Sigmoid colon (tissue), 4 donors: ENCODE data around the gene LIMS2.

ENCODE experiments used
- EP300 ChIP-seq, 4 donors: sonication (generic); formaldehyde crosslinking; IDR thresholded peaks; one replicate each; pipeline ENCODE4 v1.6.1; 2017; ENCODE audit warnings: antibody characterized with exemption in 4 of 4
- POLR2A ChIP-seq, 2 donors: fragments of 450-650 bp; IDR thresholded peaks; one replicate each; pipeline ENCODE4 v1.6.1; 2016; ENCODE audit warnings: antibody characterized with exemption in 2 of 2, mild to moderate bottlenecking in 2 of 2, moderate library complexity in 2 of 2
- POLR2AphosphoS5 ChIP-seq, 4 donors: sonication (generic); formaldehyde crosslinking; IDR thresholded peaks; one replicate each; pipeline ENCODE4 v1.6.1; 2017; ENCODE audit warnings: antibody characterized with exemption in 4 of 4
- TF ChIP-seq, protein P1 (sequence below), 4 experiments: fragments of 450-650 bp in 3 of 4; fragments of 200-600 bp in 1 of 4; IDR thresholded peaks; one replicate each; pipeline ENCODE4 v1.5.1; 2016 to 2019; ENCODE audit warnings: antibody characterized with exemption in 4 of 4, mild to moderate bottlenecking in 3 of 4, moderate library complexity in 2 of 4

DNA sequence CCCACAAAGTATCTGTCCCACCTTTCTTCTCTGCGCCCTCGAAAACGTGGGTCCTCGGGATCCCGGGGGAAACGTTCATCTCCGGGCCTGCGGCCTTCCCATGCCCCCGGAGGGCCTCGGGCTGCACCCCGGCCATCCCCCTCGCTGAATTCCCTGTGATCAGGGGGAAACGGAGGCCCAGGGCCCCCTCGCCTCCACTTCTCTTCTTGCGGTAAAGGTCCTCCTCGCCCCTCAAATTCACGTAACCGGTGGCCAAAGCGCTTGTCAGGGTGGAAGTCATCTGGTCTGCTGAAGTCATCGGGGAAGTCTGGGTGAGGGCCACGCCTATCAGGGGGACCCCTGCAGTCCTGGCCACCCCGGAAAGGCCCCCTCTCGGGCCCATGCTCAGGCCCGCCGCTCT lies 38.2 kb upstream of the LIMS2 start:
- TF ChIP-seq, protein P1, sequence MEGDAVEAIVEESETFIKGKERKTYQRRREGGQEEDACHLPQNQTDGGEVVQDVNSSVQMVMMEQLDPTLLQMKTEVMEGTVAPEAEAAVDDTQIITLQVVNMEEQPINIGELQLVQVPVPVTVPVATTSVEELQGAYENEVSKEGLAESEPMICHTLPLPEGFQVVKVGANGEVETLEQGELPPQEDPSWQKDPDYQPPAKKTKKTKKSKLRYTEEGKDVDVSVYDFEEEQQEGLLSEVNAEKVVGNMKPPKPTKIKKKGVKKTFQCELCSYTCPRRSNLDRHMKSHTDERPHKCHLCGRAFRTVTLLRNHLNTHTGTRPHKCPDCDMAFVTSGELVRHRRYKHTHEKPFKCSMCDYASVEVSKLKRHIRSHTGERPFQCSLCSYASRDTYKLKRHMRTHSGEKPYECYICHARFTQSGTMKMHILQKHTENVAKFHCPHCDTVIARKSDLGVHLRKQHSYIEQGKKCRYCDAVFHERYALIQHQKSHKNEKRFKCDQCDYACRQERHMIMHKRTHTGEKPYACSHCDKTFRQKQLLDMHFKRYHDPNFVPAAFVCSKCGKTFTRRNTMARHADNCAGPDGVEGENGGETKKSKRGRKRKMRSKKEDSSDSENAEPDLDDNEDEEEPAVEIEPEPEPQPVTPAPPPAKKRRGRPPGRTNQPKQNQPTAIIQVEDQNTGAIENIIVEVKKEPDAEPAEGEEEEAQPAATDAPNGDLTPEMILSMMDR (IDR thresholded peaks at IDR 0.05) = no peak
- TF ChIP-seq POLR2AphosphoS5 (IDR thresholded peaks at IDR 0.05) (no peak), POLR2A (IDR thresholded peaks at IDR 0.05) (no peak), EP300 (IDR thresholded peaks at IDR 0.05) (no peak)
